ENCODE data around the gene SPATA25.
"Not testable (repeated sequence)": the region's sequence is repeated elsewhere in the genome, so short reads cannot be mapped to it uniquely, and the experiment has no call there.

Gene SPATA25, protein sequence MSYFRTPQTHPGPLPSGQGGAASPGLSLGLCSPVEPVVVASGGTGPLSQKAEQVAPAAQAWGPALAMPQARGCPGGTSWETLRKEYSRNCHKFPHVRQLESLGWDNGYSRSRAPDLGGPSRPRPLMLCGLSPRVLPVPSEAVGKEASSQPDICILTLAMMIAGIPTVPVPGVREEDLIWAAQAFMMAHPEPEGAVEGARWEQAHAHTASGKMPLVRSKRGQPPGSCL

GRCh38 chr20:45887346-45887715 lies at the start of gene SPATA25:
TSS of gene SPATA25 (minus strand) at chr20:45887622. CDS start at chr20:45887590, 32 bp downstream.
- no peak within 1 kb of the TSS for H3K4me3 ChIP-seq (ENCODE audit: low read depth, low read length)
- TF ChIP-seq, protein P1, sequence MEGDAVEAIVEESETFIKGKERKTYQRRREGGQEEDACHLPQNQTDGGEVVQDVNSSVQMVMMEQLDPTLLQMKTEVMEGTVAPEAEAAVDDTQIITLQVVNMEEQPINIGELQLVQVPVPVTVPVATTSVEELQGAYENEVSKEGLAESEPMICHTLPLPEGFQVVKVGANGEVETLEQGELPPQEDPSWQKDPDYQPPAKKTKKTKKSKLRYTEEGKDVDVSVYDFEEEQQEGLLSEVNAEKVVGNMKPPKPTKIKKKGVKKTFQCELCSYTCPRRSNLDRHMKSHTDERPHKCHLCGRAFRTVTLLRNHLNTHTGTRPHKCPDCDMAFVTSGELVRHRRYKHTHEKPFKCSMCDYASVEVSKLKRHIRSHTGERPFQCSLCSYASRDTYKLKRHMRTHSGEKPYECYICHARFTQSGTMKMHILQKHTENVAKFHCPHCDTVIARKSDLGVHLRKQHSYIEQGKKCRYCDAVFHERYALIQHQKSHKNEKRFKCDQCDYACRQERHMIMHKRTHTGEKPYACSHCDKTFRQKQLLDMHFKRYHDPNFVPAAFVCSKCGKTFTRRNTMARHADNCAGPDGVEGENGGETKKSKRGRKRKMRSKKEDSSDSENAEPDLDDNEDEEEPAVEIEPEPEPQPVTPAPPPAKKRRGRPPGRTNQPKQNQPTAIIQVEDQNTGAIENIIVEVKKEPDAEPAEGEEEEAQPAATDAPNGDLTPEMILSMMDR (IDR thresholded peaks at IDR 0.05; ENCODE audit: low read depth, low read length) = no peak
- in situ Hi-C loops (cut with HindIII; ENCODE audit: low sequenced_read_pairs) = no loop called here
- no peak for DNase-seq (ENCODE audit: low read depth, low spot score)

- DNase-seq (ENCODE audit: low read depth, low spot score) = no peak
- TF ChIP-seq, protein P1 (IDR thresholded peaks at IDR 0.05; ENCODE audit: low read depth, low read length) = no peak
- in situ Hi-C loops (cut with HindIII; ENCODE audit: low sequenced_read_pairs) = no loop called here
- H3K4me3 ChIP-seq (ENCODE audit: low read depth, low read length) = peak overlapping the region; percentile 54
Measured at GRCh38 chr20:45935416-45936046, 48.1 kb upstream of the SPATA25 start.

GRCh38 chr20:45934586-45935415 lies 47.4 kb upstream of the SPATA25 start, which contains the start of gene PCIF1:
TSS of gene PCIF1 (plus strand) at chr20:45934683. CDS start at chr20:45939000, 4,317 bp downstream.
- H3K4me3 ChIP-seq (ENCODE audit: low read depth, low read length) = peak within 1 kb of the TSS; percentile 95
- in situ Hi-C loops (cut with HindIII; ENCODE audit: low sequenced_read_pairs) = no loop called here
- TF ChIP-seq, protein P1 (IDR thresholded peaks at IDR 0.05; ENCODE audit: low read depth, low read length) = no peak
- DNase-seq (ENCODE audit: low read depth, low spot score) = peak; percentile 98

DNA sequence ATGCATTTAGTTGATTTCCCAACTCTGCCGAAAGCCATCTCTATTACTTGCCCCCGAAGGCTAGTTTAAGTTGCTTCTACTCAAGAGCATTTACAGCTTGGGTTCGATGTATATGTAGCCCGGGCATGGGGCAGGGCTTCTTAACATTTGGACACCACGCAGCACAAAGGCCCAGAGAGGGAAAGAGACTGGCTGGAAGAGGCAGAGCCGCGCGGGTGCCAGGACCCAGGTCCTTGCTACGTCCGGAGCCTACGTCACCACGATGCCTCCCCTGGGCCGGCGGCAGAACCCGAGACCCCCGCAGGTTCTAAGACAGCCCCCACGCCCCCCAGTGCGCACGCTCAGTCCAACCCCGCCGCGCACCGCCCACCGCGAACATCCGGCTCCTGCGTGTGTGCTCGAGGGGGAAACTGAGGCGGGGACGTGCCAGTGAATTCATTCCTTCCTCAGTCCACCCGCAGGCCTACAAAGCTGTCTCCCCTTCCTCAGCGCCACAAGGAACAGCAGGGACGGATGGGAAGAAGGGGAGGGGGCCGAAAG lies 46.7 kb upstream of the SPATA25 start:
- DNase-seq (ENCODE audit: low read depth, low spot score) = peak; percentile 65
- TF ChIP-seq, protein P1 (IDR thresholded peaks at IDR 0.05; ENCODE audit: low read depth, low read length) = no peak
- in situ Hi-C loops (cut with HindIII; ENCODE audit: low sequenced_read_pairs) = no loop called here
- peak overlapping the region; percentile 95 for H3K4me3 ChIP-seq (ENCODE audit: low read depth, low read length)

DNA sequence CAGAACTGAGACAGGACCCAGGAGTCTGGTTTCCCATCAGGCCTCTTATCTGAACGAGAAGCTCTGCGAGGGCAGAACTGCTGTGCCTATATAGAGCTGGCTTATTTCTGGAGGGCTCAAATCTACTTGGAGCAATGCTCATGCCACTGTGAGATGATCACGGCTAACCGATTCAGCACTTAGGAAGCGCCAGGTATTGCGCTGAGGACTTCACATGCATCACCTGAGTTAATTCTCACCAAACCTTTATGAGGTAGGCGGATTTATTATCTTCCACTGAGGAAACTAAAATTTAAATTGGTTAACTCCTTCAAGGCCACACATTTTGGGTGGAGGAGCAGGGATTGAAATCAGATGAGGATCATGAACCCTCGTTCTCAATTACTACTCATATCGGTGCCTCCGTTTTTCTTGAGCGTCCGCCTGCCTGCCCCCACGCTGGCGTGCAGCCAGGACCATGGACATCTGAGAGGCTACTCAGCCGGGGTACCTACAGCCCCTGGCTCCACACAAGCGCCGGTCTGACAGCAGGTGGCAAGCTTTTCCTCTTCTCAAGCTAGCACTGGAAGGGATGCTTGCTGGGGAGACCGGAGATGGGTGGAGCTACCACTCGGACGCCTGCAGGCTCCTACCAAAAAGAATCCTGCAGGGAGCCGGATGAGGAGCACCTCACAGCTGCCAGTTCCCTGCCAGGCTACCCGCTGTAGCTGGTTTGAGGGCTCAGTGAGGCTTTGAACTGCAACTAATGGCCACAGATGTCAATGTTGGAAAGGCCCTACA lies 46.0 kb upstream of the SPATA25 start:
- in situ Hi-C loops (cut with HindIII; ENCODE audit: low sequenced_read_pairs) = no loop called here
- TF ChIP-seq, protein P1 (IDR thresholded peaks at IDR 0.05; ENCODE audit: low read depth, low read length) = peak; percentile 52
- DNase-seq (ENCODE audit: low read depth, low spot score) = peak; percentile 82
- peak overlapping the region; percentile 95 for H3K4me3 ChIP-seq (ENCODE audit: low read depth, low read length)

- DNase-seq (ENCODE audit: low read depth, low spot score); in situ Hi-C loops (cut with HindIII; ENCODE audit: low sequenced_read_pairs): not testable (repeated sequence)
Measured at GRCh38 chr20:45931680-45932079, 44.3 kb upstream of the SPATA25 start.

More at GRCh38 chr20:45931680-45932079, 44.3 kb upstream of the SPATA25 start:
- H3K4me3 ChIP-seq (ENCODE audit: low read depth, low read length) = not testable (repeated sequence)

Measured in astrocyte of the spinal cord (primary cell).